GM21737 (cell line): ENCODE data around the gene PEBP1.

Experiments
- ATAC-seq: cut with Tn5 transposase; IDR thresholded peaks from one replicate; pipeline ENCODE4 v1.9.1; 2021; ENCODE audit warnings: mild to moderate bottlenecking, moderate library complexity; ENCODE audit not compliant: unreplicated experiment

PEBP1 gene

GRCh38 chr12:118135788-118136558, at the start of gene PEBP1:
Gene PEBP1, plus strand, starts transcription at chr12:118136124. Its CDS starts 86 bp downstream, at chr12:118136210.
- peak; percentile 97 for ATAC-seq

DNA sequence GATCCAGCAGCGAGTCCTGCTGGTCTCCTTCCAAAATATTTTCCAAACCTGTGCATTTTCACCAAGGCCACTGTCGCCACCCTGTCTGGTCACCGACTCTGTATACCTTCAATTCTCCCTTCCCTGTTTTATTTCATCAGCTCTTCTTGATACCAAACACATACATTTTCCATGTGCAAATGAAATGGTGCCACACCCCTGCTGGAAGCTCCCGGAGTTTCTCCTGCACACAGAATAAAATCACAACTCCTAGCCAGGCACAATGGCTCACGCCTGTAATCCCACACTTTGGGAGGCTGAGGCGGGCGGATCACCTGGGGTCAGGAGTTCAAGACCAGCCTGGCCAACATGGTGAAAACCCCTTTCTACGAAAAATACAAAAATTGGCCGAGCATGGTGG, 46.1 kb upstream of the PEBP1 start:
- ATAC-seq = no peak

DNA sequence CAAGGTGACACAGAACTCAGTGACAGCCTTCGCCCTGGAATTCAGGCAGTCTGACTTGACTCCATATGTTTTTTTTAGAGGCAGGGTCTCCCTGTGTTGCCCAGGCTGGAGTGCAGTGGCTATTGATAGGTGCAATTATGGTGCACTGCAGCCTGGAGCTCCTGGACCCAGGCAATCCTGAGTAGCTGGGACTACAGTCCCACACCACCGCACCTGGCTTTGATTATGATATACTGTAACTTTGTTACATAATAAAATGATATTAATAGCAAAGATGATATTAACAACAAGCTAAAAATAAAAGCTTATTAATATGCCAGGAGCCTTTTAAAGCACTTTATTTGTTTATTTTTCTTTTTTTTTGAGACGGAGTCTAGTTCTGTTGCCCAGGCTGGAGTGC, 41.9 kb upstream of the PEBP1 start:
- ATAC-seq = no peak

DNA sequence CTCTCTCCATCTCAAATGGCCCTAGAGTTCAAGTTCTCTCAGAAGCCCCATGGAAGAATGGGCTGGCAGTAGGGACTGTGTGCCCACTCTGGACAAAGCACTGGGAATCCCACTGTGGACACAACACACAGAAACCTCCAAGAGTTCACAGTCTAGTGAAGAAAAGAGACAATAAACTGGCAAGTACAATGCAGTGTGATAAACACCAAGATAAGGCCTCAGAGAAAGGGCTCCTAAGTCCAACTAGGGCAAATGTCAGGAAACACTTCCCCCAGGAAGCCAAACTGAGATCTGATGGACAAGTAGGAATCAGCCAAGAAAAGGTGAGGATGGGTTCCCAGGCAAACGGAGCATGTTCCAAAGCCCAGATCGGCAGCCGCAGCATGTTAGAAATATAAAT, 37.5 kb upstream of the PEBP1 start:
- ATAC-seq = no peak

GRCh38 chr12:118098911-118099671, 36.8 kb upstream of the PEBP1 start:
- no peak for ATAC-seq

- no peak for ATAC-seq
Observed at GRCh38 chr12:118101051-118101450, 34.9 kb upstream of the PEBP1 start.

- ATAC-seq = no peak
Observed at GRCh38 chr12:118102070-118102469, 33.9 kb upstream of the PEBP1 start.

DNA sequence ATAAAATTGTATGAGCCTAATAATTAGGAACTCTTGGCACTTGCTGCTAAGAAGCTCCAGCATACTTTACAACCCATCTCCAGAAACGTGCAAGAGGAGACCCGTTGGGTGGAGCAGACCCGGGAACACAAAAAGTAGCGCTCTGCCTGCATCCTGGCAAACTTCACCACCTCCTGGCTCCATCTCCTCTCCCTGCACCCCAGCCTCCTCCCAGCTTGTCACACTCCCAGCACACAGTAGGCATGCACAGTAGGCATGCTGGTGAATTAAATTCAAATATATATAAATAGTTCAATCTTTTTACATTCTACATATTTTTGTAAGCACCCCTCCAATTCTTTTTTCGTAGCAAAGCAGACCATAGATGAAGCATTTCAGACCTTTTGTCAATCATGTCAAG, 33.3 kb upstream of the PEBP1 start:
- ATAC-seq = no peak

DNA sequence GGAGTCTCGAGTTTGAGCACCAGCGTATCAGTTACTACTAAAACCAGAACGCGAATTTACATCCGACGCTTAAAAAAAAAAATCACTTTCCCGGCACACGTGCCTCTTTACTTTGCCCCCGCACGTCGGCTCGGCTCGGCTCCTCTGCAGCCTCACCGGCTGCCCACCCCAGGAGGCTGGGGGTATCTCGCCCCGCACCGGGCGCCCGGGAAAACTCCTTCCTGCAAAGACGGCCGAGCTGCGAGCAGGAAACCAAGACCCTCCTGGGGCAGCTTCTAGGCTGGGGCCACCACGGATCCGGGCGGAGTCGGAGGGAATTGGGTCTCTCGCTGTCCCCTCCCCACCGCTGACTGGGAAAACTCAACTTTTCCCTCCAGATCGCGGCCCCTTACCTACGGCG, 32.7 kb upstream of the PEBP1 start:
- no peak for ATAC-seq

DNA sequence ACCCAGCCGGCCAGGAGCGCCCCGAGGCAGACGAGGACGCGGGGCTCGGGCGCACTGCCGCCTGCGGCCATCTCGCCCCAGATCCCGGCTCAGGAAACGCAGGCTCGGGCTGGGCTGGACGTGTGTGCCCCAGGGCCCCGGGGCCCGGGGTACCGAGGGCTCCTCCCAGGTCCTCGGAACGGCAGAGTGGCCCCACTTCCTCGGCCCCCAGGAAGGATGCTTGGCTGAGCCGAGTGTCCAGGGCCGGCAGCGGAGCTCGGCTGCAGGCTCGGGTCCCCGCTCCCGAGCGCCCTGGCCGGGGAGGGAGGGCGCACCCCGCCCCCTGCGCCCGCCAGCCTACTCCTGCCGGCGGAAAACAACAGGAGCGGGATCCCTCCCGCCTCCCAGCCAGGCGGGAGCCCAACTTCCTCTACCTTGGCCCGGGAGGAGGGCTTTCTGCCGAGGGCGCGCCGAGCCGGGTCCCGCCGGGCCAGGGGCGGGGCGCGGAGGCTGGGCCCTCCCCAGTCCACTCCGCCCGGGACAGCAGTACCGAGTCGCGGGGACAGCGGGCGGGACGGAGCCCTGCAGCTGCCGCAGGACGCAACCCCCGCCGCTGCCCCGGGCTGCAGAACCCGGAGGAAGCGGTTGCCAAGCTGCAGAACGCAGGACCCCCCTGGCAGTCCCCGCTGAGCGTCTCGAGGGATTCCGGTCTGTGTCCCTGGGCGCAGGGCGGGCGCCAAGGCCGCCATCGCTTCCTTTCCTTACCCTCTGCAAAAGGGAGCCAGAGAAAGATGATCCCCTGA, 32.1 kb upstream of the PEBP1 start, which contains the start of gene VSIG10:
VSIG10 (minus strand) TSS at position 411 of the 782 bp plus-strand sequence; CDS start at position 71, 340 bp downstream.
- ATAC-seq = no peak

DNA sequence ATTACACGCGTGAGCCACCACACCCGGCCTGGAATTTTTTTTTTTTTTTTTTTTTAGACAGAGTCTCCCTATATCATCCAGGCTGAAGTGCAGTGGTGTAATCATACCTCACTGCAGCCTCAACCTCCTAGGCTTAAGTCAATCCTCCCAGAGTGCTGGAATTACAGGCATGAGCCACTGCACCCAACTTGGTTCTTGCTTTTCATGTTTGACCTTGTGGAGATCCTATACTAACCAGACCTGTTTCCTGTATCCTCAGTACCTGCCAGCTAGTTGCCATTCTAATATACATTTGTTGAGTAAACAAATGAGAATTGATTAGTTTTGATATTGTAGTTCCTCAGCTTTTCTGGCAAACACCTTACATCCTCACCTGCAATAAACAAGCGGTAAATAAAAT, 28.9 kb upstream of the PEBP1 start:
- ATAC-seq = no peak

DNA sequence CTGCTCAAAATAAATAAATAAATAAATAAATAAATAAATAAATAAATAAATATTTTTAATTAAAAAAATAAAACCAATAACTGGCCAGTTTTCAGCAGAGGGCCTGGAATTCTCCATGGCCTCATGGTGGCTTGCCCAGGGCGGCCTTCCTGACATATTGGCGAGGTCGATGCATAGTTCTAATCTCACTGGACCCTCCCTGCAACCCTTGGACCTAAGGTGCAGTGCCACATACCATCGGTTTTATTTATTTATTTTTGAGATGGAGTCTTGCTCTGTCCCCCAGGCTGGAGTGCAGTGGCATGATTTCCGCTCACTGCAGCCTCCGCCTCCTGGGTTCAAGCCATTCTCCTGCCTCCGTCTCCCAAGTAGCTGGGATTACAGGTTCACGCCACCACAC, 28.2 kb upstream of the PEBP1 start:
- no peak for ATAC-seq

DNA sequence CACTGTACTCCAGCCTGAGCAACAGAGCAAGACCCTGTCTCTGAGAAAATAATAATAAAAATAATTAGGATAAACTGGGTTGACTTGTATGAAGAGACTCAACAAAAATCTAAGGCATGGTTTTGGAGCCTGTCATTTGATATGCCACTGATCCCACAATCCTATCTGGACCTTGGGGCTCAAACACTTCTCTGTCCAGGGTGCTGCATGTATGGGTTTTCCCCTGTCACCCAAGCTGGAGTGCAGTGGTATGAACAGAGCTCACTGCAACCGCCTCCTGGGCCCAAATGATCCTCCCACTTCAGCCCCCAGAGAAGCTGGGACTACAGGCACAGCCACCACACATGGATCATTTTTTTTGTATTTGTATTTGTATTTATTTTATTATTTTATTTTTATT, 26.8 kb upstream of the PEBP1 start:
- ATAC-seq = no peak

DNA sequence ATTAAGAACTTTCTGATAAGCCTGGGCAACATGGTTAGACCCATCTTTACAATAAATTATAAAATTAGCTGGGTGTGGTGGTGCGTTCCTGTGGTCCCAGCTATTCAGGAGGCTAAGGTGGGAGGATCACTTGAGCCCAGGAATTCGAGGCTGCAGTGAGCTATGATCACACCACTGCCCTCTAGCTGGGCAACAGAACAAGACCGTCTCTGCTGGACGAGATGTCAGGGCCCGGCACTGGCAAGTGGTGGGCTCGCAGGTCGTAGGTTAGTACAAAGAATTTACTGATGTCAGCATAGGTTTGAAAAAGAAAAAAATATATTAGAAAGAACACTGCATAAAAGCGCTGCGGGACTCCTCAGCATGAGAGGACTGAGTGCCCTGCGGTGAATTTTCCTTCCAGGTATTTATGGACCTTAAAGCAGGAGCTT, 16.5 kb upstream of the PEBP1 start:
- ATAC-seq = no peak

DNA sequence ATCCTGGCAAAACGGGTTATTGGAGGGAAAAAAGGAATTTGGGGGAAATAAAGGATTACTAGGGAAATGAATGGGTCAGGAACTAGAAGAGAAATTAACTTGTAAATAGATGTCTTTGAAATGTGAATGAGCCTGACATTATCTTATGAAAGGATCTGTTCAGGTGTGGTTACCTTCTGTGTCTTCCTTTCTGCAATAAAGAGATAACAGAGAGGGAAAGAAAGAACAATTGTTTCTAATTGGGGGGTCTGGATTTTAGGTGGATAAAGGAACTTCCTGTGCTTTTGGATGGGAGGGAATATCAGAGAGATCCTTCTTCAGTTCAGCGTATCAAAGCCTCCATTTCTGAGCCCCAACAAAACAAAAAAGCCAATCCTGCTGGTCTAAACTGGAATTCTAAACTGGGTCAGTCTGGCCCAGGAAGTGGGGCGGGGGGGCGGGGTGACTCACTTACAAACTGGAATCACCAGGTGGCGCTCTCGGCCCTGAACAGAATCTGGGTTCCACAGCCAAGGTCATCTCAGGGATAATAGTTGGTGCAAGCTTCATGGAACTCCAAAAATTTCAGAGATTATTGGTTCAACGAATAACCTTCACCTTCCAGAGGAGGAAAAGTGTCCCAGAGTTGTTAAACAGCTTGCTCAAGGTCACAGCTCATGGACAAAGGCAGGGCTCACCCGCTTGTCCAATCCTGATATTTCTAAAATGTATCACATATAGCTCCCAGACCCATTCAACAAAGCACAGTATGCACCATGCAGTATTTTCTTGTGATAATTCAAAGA, 15.2 kb upstream of the PEBP1 start:
- peak; percentile 88 for ATAC-seq

DNA sequence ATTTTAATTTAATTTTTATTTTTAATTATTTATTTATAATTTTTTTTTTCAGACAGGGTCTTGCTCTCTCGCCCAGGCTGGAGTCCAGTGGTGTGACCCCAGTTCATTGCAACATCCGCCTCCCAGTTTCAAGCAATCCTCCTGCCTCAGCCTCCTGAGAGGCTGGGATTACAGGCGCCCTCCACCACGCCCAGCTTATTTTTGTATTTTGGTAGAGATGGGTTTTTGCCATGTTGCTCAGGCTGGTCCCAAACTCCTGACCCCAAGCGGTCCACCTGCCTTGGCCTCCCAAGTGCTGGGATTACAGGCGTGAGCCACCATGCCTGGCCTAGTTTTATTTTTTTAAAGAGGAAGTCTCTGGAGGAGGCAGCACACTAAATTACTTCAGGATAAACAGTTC, 13.7 kb upstream of the PEBP1 start:
- no peak for ATAC-seq

DNA sequence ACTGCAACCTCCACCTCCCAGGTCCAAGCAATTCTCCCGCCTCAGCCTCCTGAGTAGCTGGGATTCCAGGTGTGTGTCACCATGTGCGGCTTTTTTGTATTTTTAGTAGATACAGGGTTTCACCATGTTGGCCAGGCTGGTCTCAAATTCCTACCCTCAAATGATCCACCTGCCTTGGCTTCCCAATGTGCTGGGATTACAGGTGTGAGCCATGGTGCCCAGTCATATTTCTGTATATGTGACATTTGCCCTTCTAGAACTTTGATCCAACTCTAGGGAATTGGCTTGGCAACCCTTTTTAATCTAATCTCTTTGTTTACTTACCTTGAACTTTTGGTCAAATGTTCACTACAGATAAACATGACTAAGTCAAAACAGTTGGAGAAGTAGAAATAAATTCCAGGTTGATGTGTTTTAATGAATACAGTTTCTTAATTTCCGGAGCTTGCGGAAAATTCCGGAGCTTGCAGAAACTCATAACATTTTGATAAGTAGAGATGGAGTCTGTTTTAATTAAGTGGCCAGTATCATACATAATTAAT, 11.5 kb upstream of the PEBP1 start:
- ATAC-seq = no peak

DNA sequence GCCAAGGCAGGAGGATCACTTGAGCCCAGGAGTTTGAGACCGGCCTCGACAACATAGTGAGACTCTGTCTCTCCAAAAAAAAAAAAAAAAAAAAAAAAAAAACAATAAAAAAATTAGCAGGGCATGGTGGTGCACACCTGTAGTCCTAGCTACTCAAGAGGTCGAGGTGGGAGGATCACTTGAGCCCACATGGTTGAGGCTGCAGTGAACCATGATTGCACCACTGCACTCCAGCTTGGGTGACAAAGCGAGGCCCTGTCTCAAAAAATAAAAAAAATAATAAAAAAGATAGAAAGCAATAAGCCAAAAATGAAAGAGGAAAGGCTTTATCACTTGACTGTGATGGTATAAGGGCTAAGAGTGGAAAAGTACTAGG, 10.2 kb upstream of the PEBP1 start:
- ATAC-seq = no peak

DNA sequence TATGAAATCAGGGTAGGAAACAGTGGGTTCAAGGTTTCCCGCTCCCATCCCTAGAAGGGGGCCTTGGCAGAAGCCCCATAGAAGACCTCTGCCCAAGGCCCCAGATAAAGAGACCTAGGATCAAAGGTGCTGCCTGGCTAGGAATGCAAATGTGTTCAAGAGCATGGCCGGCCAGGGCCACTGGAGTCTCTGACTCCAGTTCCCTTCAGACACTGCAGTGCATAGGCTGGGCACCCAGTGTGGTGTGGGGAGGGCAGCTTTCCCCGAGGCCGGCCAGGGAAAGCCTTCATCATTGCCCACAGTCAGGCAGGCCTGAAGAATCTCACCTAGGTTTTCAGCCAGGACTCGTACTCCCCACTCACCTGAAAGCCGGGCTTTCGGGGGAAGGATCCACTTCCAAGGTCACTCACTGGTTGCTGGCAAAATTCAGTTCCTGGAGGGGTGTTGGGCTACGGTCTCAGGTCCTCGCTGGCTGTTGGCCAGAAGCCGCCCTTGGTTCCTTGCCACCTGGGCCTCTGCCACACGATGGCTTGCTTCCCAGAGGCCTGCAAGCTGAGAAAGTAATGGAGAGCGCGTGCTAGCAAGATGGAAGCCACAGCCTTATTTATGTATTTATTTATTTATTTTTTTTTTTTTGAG, 9.7 kb upstream of the PEBP1 start:
- no peak for ATAC-seq

DNA sequence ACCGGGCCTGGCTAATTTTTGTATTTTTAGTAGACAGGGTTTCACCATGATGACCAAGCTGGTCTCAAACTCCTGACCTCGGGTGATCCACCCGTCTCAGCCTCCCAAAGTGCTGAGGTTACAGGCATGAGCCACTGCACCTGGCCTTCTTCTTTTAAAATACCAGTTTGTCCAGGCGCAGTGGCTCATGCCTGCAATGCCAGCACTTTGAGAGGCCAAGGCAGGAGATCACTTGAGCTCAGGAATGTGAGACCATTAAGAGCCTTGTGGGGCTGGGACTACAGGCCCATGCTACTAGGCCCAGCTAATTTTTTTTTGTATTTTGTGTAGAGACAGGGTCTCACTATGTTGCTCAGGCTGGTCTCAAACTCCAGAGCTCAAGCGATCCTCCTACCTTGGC, 8.1 kb upstream of the PEBP1 start:
- ATAC-seq = no peak
